ENCODE data around the gene PPIL6.

GRCh38 chr6:109469591-109470189 lies 29.3 kb upstream of the PPIL6 start:
- TF ChIP-seq CTCF (IDR thresholded peaks at IDR 0.05): no peak
- no peak for TF ChIP-seq POLR2AphosphoS5 (IDR thresholded peaks at IDR 0.05)

Data from esophagus muscularis mucosa (tissue), 3 donors.